Measurements from ENCODE around the gene BTBD18.

- TF ChIP-seq POLR2AphosphoS5 (IDR thresholded peaks at IDR 0.05) (no peak), CTCF (IDR thresholded peaks at IDR 0.05) (no peak)
Measured at GRCh38 chr11:57764566-57764965, 12.9 kb upstream of the BTBD18 start.
